ENCODE measurements around the gene PPP1R9B. TPM values are rescaled to one million over a fixed set of nuclear protein-coding genes. Genes with fewer than 3 reads are reported as not detected.

PPP1R9B gene
- total RNA-seq, 1 experiment from 2014 or later: 21.7 TPM

- TF ChIP-seq USF2 (CRISPR knock-in tag; IDR thresholded peaks at IDR 0.05) (no peak), NFATC4 (CRISPR knock-in tag; IDR thresholded peaks at IDR 0.05) (no peak), FOXK1 (CRISPR knock-in tag; IDR thresholded peaks at IDR 0.05) (no peak), TEAD4 (CRISPR knock-in tag; IDR thresholded peaks at IDR 0.05) (no peak), ZBTB21 (CRISPR knock-in tag; IDR thresholded peaks at IDR 0.05; ENCODE audit: borderline replicate concordance) (no peak), SP1 (CRISPR knock-in tag; conservative IDR thresholded peaks at IDR 0.05) (no peak), ZNF425 (CRISPR knock-in tag; conservative IDR thresholded peaks at IDR 0.05) (no peak), ZNF317 (CRISPR knock-in tag; IDR thresholded peaks at IDR 0.05; ENCODE audit: borderline replicate concordance, low read depth) (no peak), ZNF396 (CRISPR knock-in tag; IDR thresholded peaks at IDR 0.05; ENCODE audit: borderline replicate concordance) (no peak)
These were observed 4.8 kb upstream of the PPP1R9B start (continued) for GRCh38 chr17:50155115-50155819.

GRCh38 chr17:50154604-50155003, 4.1 kb upstream of the PPP1R9B start:
- peaks cover 6% of the 10 kb centered on the region for H3K27me3 Mint-ChIP-seq (ENCODE audit: low read depth)
- no peak for ATAC-seq
- no peak for DNase-seq (ENCODE audit: low spot score)
- POLR2A ChIA-PET: no interaction called here
- H3K27ac Mint-ChIP-seq: no peak overlapping the region
- H3K36me3 Mint-ChIP-seq: no peaks in the 10 kb centered on the region
- CTCF ChIA-PET: interaction anchor here (3.0 kb wide), 1 partner anchor 15 kb away, joined by 10 read pairs; no protein-coding TSS in a partner anchor
- no peak overlapping the region for H3K4me3 Mint-ChIP-seq
- no peaks in the 10 kb centered on the region for H3K9me3 Mint-ChIP-seq
- peaks cover 15% of the 10 kb centered on the region for H3K4me1 Mint-ChIP-seq
- TF ChIP-seq IRF2 (CRISPR knock-in tag; IDR thresholded peaks at IDR 0.05; ENCODE audit: borderline replicate concordance, low read depth) (no peak), USF2 (CRISPR knock-in tag; IDR thresholded peaks at IDR 0.05) (no peak), STAT6 (CRISPR knock-in tag; conservative IDR thresholded peaks at IDR 0.05; ENCODE audit: low read depth) (no peak), NR3C1 (CRISPR knock-in tag; conservative IDR thresholded peaks at IDR 0.05; ENCODE audit: low read depth) (no peak), CTCF (IDR thresholded peaks at IDR 0.05) (no peak), CREM (CRISPR knock-in tag; IDR thresholded peaks at IDR 0.05) (no peak), ZBTB21 (CRISPR knock-in tag; IDR thresholded peaks at IDR 0.05; ENCODE audit: borderline replicate concordance) (no peak), ZNF532 (CRISPR knock-in tag; IDR thresholded peaks at IDR 0.05; ENCODE audit: borderline replicate concordance) (no peak), HMGXB4 (CRISPR knock-in tag; IDR thresholded peaks at IDR 0.05) (no peak), NFE2L1 (CRISPR knock-in tag; IDR thresholded peaks at IDR 0.05) (no peak), E2F5 (CRISPR knock-in tag; IDR thresholded peaks at IDR 0.05) (no peak)

All from WTC11 (cell line).